OCI-LY1 (cell line): Measurements from ENCODE around the gene RFX2.

Source experiments
- CTCF ChIP-seq: fragments of 200-600 bp; sonication (generic), shearing (Covaris generic); IDR thresholded peaks from 2 replicates; pipeline ENCODE4 v1.5.1; 2017; ENCODE audit warnings: mild to moderate bottlenecking, antibody characterized with exemption, low read length, moderate library complexity, mixed read lengths
- EZH2 ChIP-seq: fragments of 200-600 bp; sonication (generic), shearing (Covaris generic); IDR thresholded peaks from 2 replicates; pipeline ENCODE4 v1.8.0; 2017; ENCODE audit warnings: borderline replicate concordance, mixed run types, mild to moderate bottlenecking, antibody characterized with exemption, low read length, moderate library complexity, mixed read lengths

- TF ChIP-seq CTCF: no peak
- TF ChIP-seq EZH2: no peak
Measured at GRCh38 chr19:6026390-6027227, 83.7 kb downstream of the RFX2 start.
